ENCODE data around the gene PIGS. TPM values are rescaled to one million over a fixed set of nuclear protein-coding genes. Genes with fewer than 3 reads are reported as not detected.

Gene PIGS
- total and polyA plus RNA-seq, 2 of the 4 experiments (the other 2 are of a cell fraction) = 28.7 to 78.9 TPM

DNA sequence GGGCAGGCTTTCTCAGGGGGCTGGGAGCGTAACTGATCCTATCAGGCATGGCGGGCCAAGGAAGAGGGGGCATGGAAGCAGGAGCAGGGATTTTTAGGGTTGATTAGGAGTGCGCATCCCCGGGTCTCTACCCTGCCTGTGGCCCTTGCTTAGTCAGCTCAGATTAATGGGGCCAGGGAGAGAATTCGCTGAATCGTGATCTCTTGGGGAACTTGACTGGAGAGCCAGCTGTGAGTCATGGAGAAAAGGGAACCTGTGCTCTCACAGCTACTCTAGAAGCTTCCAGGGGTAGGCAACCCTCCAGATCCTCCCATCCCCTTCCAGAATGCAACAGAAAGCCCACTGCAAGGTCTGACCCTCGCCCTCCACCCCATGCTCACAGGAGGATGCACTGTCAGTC is 61.5 kb downstream of the PIGS start:
- Histone ChIP-seq H4K5ac (ENCODE audit: low read depth, low read length) (no peak overlapping the region), H2BK5ac (ENCODE audit: low read depth, low read length, poor library complexity, severe bottlenecking) (no peak overlapping the region), H3K14ac (replicated peaks; ENCODE audit: low read depth, low read length) (no peak overlapping the region), H3K4me2 (ENCODE audit: low read depth, low read length) (no peak overlapping the region), H2BK15ac (ENCODE audit: low read depth, low read length) (no peak overlapping the region), H3K9me3 (ENCODE audit: control insufficient read depth, insufficient read depth, low read length) (no peaks in the 10 kb centered on the region), H3K4me3 (ENCODE audit: insufficient read depth, low read depth, low read length) (no peak overlapping the region), H3K18ac (ENCODE audit: low read depth, low read length) (no peak overlapping the region), H3K27me3 (ENCODE audit: control insufficient read depth, insufficient read depth, low read length) (peaks cover 92% of the 10 kb centered on the region), H4K8ac (ENCODE audit: low read depth in 2 of 2, low read length in 2 of 2) (no peak overlapping the region), H4K20me1 (ENCODE audit: insufficient read depth, low read length) (no peaks in the 10 kb centered on the region), H3K56ac (ENCODE audit: extremely low read depth, insufficient read depth, low read length) (no peak overlapping the region), H2AK5ac (ENCODE audit: low read depth, low read length) (no peak overlapping the region), H3K23ac (ENCODE audit: low read depth, low read length) (no peak overlapping the region), H2BK120ac (ENCODE audit: low read depth, low read length) (no peak overlapping the region), H3K9ac (ENCODE audit: low read depth, low read length) (no peak overlapping the region), H2AFZ (replicated peaks; ENCODE audit: low read length, poor library complexity) (no peak overlapping the region), H3K36me3 (ENCODE audit: control insufficient read depth, insufficient read depth, low read length) (no peaks in the 10 kb centered on the region), H3K9me1 (ENCODE audit: insufficient read depth, low read length) (0 out of 2 replicates have a peak, but pooled peaks cover 9% of the 10 kb centered on the region), H3K4ac (ENCODE audit: low read depth, low read length) (no peak overlapping the region), H2BK20ac (ENCODE audit: low read depth, low read length) (no peak overlapping the region), H4K91ac (ENCODE audit: insufficient read depth, low read depth, low read length) (no peak overlapping the region), H3K79me1 (ENCODE audit: low read depth in 1 of 2, low read length in 2 of 2) (no peaks in the 10 kb centered on the region), H3K27ac (ENCODE audit: insufficient read depth, low read length) (no peak overlapping the region), H3K4me1 (ENCODE audit: control insufficient read depth, insufficient read depth, low read length) (no peaks in the 10 kb centered on the region), H2AK9ac (replicated peaks; ENCODE audit: low read depth, low read length, poor library complexity) (peak overlapping the region; percentile 5)
- ATAC-seq (ENCODE audit: low read depth) = no peak
- 20% methylated on average over 2 of the region's 7 CpGs; no CpG with 5 or more reads in 1 of the 2 experiments for WGBS, 2 experiments (ENCODE audit: extremely low coverage in 2 of 2, insufficient read length in 1 of 2)
- intact Hi-C loops (cut with micrococcal nuclease) = no loop called here
- ChIA-PET CTCF (no interaction called here), POLR2A (ENCODE audit: unreplicated experiment) (no interaction called here)
- in situ Hi-C loops (cut with MboI; ENCODE audit: low sequenced_read_pairs) = no loop called here
- dilution Hi-C loops (cut with HindIII; ENCODE audit: low sequenced_read_pairs, unreplicated experiment) = no loop called here
- TF ChIP-seq MAFK (IDR thresholded peaks at IDR 0.05; ENCODE audit: low read depth, low read length) = 0 out of 2 replicates have a peak, but pooled peaks have one; percentile 12
- TF ChIP-seq CEBPB (IDR thresholded peaks at IDR 0.05; ENCODE audit: low read depth, low read length) = no peak
- no TSS peak for BruUV-seq (replicated peaks)
- no peak for DNase-seq

All from IMR-90 (cell line).